ENCODE data around the gene KIF25.

KIF25 gene, protein sequence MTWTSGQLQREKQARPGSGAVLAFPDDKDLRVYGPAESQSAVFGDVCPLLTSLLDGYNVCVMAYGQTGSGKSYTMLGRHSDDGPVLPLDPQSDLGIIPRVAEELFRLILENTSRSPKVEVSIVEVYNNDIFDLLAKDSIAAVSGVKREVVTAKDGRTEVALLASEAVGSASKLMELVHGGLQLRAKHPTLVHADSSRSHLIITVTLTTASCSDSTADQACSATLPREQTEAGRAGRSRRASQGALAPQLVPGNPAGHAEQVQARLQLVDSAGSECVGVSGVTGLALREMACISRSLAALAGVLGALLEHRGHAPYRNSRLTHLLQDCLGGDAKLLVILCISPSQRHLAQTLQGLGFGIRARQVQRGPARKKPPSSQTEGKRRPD

GRCh38 chr6:167997642-167998041 is at the start of gene KIF25:
Gene KIF25 (plus strand): TSS chr6:167997671. CDS start chr6:168029586, 31,915 bp downstream.
- DNase-seq (ENCODE audit: low read depth in 1 of 2, low spot score in 1 of 2), result no peak

DNA sequence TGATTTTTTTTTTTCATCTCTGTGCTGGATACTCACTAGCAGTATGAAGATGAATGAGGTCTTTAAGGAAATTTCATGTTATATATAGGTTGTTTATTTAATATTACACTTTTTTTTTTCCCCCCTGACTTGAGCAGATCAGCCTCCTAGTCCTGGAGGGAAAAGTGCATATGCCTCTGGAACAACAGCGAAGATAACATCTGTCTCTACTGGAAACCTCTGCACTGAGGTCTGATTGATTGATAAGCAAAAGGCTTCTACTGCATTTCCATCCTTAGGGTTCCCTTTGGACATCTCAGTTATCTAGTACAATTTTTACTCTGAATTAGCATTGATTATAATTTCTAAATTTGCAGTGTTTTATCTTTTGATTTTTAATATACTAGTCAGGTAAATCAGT is 49.8 kb upstream of the KIF25 start:
- no peak for DNase-seq (ENCODE audit: low read depth in 1 of 2, low spot score in 1 of 2)

- DNase-seq (ENCODE audit: low read depth in 1 of 2, low spot score in 1 of 2), result no peak
These were observed 48.8 kb upstream of the KIF25 start for GRCh38 chr6:167948716-167949115.

- DNase-seq (ENCODE audit: low read depth in 1 of 2, low spot score in 1 of 2), result no peak
These were observed 48.3 kb upstream of the KIF25 start for GRCh38 chr6:167949121-167949684.

- no peak for DNase-seq (ENCODE audit: low read depth in 1 of 2, low spot score in 1 of 2)
These were observed 45.5 kb upstream of the KIF25 start for GRCh38 chr6:167951781-167952511.

DNA sequence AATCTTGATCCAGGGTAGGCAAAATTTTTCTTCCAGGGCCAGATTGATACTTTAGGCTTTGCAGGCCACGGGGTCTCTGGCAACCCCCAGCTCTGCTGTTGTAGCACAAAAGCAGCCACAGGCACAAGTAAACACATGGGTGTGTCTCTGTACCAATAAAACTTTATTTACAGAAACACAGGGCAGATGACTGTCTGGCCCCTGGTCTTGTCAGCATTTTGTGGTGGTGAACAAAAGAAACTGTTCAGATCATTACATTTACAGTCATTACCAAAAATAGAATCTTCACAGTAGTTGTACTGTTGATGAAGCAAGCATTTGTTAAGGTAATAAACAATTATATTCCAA is 45.0 kb upstream of the KIF25 start:
- no peak for DNase-seq (ENCODE audit: low read depth in 1 of 2, low spot score in 1 of 2)

GRCh38 chr6:167953551-167953950 is 43.9 kb upstream of the KIF25 start:
- no peak for DNase-seq (ENCODE audit: low read depth in 1 of 2, low spot score in 1 of 2)

DNA sequence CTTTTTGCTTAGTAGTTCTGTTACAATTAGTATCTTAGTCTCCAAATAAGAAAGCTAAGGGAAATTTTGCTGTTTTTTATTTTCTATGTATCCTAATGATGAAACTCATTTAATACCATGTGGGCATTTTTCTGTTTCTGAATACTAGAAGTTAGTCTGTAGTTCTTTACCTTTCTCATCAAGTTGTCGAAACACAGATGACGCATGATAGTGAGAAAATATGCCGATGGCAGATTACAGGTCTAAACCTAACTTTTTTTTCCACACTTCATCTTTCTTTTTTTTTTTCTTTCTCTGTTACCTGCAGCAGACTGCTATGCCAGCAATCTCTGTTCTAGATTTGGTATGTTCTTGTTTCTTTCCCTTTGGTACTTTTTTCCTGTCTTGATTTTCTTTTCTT is 43.3 kb upstream of the KIF25 start:
- no peak for DNase-seq (ENCODE audit: low read depth in 1 of 2, low spot score in 1 of 2)

- no peak for DNase-seq (ENCODE audit: low read depth in 1 of 2, low spot score in 1 of 2)
These were observed 41.0 kb upstream of the KIF25 start for GRCh38 chr6:167956491-167956890.

DNA sequence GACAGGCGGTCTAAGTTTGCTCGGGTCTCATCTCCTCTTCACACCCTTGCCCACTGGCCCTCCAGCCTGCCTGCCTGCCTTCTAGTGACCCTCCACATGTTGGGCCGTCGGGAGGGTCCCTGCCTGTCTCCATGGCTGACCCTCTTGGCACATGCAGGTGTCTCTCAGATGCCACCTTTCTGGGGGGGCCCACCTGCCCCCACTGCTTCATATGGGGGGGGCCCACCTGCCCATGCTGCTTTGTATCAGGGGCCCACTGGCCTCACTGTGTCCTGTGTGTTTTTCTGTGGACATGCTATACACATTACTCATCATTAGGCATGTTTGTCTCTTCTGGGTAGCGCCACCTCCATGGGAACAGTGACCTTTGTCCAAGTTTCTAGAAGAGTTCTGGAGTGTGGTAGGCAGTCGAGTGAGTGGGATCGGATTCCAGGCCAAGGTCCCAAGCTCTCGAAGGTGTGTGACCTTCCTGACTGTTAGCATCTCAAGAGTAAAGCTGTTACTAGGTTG is 40.4 kb upstream of the KIF25 start:
- no peak for DNase-seq (ENCODE audit: low read depth in 1 of 2, low spot score in 1 of 2)

DNA sequence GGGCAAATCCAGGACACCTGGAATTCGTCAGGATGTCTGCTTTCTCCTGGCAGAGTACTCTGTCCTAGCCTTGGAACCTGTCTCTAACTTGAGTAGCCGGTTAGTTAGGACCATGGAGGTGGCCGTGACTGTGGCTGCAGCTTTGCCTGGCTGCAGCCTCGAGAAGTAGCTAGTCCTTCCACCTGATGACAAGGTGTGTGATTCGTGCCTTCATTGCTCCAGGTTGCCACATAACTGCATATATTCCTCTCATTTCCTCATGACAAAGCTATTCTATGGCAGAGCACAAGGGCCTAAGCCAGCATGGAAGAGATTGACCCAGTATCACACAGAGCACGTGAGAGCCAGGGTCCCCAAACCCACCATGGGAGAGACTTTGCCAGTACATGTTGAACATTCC is 39.8 kb upstream of the KIF25 start:
- DNase-seq (ENCODE audit: low read depth in 1 of 2, low spot score in 1 of 2), result no peak

GRCh38 chr6:167960579-167960978 is 36.9 kb upstream of the KIF25 start:
- no peak for DNase-seq (ENCODE audit: low read depth in 1 of 2, low spot score in 1 of 2)

- no peak for DNase-seq (ENCODE audit: low read depth in 1 of 2, low spot score in 1 of 2)
These were observed 34.8 kb upstream of the KIF25 start for GRCh38 chr6:167962711-167963110.

GRCh38 chr6:167963589-167964057 is 33.8 kb upstream of the KIF25 start:
- DNase-seq (ENCODE audit: low read depth in 1 of 2, low spot score in 1 of 2), result no peak

DNA sequence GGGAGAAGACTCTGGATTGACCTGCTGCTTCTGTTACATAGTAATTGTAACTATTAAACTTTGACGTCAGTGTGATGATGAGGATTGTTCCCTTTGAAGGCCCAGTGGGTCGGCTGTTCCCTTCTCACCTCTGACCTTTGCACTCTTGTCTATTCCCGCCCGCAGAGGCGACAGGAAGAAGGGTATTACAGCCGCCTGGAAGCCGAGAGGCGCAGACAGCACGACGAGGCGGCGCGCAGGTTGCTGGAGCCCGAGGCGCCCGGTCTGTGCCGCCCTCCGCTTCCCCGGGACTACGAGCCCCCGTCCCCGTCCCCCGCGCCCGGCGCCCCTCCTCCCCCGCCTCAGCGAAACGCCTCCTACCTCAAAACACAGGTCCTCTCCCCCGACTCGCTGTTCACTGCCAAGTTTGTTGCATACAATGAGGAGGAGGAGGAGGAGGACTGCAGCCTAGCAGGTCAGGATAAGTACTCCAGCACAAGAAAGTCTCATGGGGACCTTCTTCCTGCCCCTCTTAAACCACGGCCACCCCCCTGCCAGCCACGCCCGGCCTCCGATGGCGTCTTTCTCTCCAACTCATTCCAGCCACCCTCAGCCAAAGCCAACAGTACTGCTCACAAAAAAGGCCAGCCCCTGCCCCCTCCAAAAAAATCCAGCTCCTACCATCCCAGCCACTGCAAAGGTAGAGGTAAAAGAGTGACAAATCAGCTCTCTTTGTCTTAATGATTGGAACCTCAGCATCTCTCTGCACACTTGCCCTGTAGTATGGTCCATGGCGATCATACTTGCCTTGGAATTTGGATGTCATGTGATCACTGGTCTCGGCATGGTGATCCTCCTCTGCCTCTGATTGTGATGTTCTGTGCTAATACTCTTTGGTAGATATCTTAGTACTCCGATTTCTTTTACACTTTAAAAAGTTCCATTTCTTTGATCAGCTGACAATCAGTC is 31.6 kb upstream of the KIF25 start:
- no peak for DNase-seq (ENCODE audit: low read depth in 1 of 2, low spot score in 1 of 2)

- no peak for DNase-seq (ENCODE audit: low read depth in 1 of 2, low spot score in 1 of 2)
These were observed 30.9 kb upstream of the KIF25 start for GRCh38 chr6:167966540-167966905.

DNA sequence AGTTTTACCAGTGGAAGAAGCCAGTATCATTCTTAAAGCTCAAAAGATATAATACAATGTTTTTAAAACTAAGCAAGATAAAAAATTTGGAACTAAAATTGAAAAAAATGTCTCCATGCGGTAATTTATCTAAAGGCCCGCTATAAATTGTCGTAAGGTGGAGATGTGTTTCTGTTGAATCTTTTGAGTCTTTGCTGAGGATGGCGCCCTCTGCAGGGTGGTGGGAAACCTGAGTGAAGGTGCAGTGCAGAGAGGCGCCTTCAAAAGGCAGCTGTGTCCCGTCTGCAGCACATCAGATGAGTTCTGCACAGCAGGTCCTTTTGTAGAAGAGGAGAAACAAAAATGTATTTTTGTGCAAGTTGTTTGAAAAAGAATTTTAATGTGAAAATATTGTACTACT is 29.4 kb upstream of the KIF25 start:
- no peak for DNase-seq (ENCODE audit: low read depth in 1 of 2, low spot score in 1 of 2)

GRCh38 chr6:167970230-167970629 is 27.2 kb upstream of the KIF25 start:
- DNase-seq (ENCODE audit: low read depth in 1 of 2, low spot score in 1 of 2), result no peak

- DNase-seq (ENCODE audit: low read depth in 1 of 2, low spot score in 1 of 2), result no peak
These were observed 25.3 kb upstream of the KIF25 start for GRCh38 chr6:167972193-167972592.

DNA sequence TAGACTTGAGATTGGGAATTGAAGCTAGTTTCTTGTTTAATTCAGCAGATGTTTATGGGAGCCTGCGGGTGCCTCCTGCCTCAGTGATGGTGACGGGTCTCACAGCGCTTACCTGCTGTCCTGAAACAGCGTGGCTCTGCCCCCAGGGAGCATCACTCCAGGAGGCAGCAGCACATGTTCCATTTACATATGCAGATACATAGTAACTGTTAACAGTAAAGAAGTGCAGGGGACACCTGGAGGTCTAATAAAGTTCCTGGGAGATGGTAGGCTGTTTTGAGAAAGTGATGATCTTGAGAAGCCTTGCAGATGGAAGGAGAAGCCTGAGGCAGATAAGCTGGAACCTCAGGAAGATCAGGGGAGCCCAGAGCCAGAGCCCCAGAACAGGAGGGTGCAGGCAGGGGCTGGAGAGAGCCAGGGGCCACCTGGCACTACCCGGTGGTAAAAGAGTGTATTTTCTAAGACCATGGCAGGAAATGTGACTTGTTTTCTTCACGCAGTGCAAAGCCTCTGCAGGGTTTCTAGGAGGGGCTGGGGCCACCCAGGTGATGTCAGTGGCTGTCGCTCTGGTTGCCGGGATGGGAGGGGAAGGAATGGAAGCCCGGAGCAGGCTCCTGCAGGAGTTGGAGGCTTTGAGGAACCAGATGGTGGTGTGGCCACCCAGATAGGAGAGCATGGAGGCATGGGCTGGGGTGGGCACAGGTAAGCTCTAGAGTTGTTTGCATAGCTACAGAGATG is 24.2 kb upstream of the KIF25 start:
- no peak for DNase-seq (ENCODE audit: low read depth in 1 of 2, low spot score in 1 of 2)
